ENCODE results near the gene PARVG. TPM values are rescaled to one million over a fixed set of nuclear protein-coding genes. Genes with fewer than 3 reads are reported as not detected.

Gene PARVG
- total RNA-seq, 4 donors from 2014 or later, result 0.19 to 4.8 (median 2.7) TPM

DNA sequence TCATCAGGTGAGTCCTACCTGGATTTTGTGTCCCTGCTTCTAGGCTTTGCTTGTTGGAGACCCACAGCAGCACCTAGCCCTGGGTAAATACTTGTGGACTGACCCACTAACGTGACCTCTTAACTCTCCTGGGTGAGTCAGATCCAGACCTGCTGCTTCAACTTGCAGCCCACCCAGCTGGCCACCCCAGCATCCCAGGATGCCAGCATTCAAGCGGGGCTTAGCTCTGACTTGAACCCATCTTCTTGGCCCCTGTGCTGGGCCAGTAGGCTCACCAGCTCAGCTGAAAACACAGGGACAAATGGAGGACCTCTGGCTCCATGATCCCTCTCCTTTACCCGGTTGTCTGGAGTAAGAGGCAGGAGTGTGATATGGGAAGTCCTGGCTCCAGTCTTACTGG is 33.5 kb downstream of the PARVG start:
- intact Hi-C loops (cut with DNase I; ENCODE audit: low total_unique reads), result no loop called here
- in situ Hi-C loops (cut with MboI; ENCODE audit: low sequenced_read_pairs in 4 of 4), result no loop called here

GRCh38 chr22:44214764-44215163 is 34.0 kb downstream of the PARVG start:
- intact Hi-C loops (cut with DNase I; ENCODE audit: low total_unique reads) (no loop called here), in situ Hi-C loops (cut with MboI; ENCODE audit: low sequenced_read_pairs in 4 of 4) (no loop called here)
- Histone ChIP-seq H3K36me3 (no peaks in the 10 kb centered on the region), H3K27ac (no peak overlapping the region), H3K9me3 (peaks cover 0 to 7% (median 0%) of the 10 kb centered on the region in 3 donors), H3K4me3 (no peak overlapping the region), H3K27me3 (no peaks in the 10 kb centered on the region), H3K4me1 (peaks cover 9 to 10% of the 10 kb centered on the region in 2 donors)
- no peak for TF ChIP-seq POLR2A (IDR thresholded peaks at IDR 0.05)
- TF ChIP-seq, protein P1, sequence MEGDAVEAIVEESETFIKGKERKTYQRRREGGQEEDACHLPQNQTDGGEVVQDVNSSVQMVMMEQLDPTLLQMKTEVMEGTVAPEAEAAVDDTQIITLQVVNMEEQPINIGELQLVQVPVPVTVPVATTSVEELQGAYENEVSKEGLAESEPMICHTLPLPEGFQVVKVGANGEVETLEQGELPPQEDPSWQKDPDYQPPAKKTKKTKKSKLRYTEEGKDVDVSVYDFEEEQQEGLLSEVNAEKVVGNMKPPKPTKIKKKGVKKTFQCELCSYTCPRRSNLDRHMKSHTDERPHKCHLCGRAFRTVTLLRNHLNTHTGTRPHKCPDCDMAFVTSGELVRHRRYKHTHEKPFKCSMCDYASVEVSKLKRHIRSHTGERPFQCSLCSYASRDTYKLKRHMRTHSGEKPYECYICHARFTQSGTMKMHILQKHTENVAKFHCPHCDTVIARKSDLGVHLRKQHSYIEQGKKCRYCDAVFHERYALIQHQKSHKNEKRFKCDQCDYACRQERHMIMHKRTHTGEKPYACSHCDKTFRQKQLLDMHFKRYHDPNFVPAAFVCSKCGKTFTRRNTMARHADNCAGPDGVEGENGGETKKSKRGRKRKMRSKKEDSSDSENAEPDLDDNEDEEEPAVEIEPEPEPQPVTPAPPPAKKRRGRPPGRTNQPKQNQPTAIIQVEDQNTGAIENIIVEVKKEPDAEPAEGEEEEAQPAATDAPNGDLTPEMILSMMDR (IDR thresholded peaks at IDR 0.05 in 4 of 5, conservative IDR thresholded peaks at IDR 0.05 in 1 of 5), result no peak
- ATAC-seq (no peak), DNase-seq (no peak)

More for the DNA sequence above, 33.5 kb downstream of the PARVG start:
- Histone ChIP-seq H3K9me3 (peaks cover 0 to 7% (median 0%) of the 10 kb centered on the region in 3 donors), H3K27ac (no peak overlapping the region), H3K36me3 (no peaks in the 10 kb centered on the region), H3K27me3 (no peaks in the 10 kb centered on the region), H3K4me1 (peaks cover 9 to 10% of the 10 kb centered on the region in 2 donors), H3K4me3 (no peak overlapping the region)
- ATAC-seq (no peak), DNase-seq (no peak)
- TF ChIP-seq, protein P1 (IDR thresholded peaks at IDR 0.05 in 4 of 5, conservative IDR thresholded peaks at IDR 0.05 in 1 of 5), result no peak
- no peak for TF ChIP-seq POLR2A (IDR thresholded peaks at IDR 0.05)

DNA sequence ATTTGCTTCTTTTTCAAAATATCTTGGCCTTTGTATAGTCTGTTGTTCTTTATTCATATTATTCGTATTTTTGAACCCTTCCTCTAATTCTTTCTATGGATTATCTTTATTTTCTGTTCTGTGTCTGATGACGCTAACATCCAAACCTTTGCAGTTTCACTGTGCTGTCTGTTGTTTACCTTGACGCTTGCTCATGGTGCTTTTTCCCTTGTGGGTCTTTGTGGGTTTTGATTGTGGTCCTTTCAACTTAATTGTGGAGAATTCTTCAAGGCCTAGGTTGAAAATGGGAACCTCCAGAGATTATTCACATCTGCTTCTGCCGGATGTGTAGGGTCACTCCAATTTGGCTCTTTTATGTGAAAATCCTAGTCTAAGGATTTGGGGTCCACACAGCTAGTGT is 34.6 kb downstream of the PARVG start:
- in situ Hi-C loops (cut with MboI; ENCODE audit: low sequenced_read_pairs in 4 of 4) (no loop called here), intact Hi-C loops (cut with DNase I; ENCODE audit: low total_unique reads) (no loop called here)
- H3K9me3 ChIP-seq, result peaks cover 0 to 7% (median 0%) of the 10 kb centered on the region in 3 donors
- H3K4me3 ChIP-seq, result no peak overlapping the region
- TF ChIP-seq, protein P1 (IDR thresholded peaks at IDR 0.05 in 4 of 5, conservative IDR thresholded peaks at IDR 0.05 in 1 of 5), result no peak
- TF ChIP-seq POLR2A (IDR thresholded peaks at IDR 0.05), result no peak
- peaks cover 9 to 10% of the 10 kb centered on the region in 2 donors for H3K4me1 ChIP-seq
- H3K36me3 ChIP-seq, result no peaks in the 10 kb centered on the region
- DNase-seq (no peak), ATAC-seq (no peak)
- H3K27me3 ChIP-seq, result no peaks in the 10 kb centered on the region
- H3K27ac ChIP-seq, result no peak overlapping the region

DNA sequence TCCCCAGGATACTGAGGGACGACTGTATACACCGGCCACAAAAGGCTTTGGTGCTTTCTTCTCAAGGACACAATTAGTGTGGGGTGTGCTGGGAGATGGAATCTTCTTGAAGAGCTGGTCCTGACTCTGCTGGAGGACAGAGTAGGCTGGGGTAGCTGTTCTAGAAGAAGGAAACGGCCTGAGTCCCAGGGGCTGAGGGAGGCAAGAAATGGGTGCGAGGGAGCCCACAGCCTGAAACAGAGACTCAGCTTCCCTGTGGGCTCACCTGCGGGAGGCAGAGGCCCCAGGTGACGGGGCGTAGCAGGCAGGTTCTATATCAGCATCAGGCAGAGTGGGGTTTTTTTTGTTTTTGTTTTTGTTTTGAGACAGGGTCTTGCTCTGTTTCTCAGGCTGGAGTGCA is 36.6 kb downstream of the PARVG start:
- peaks cover 4 to 7% of the 10 kb centered on the region in 2 donors for H3K4me1 ChIP-seq
- ATAC-seq (no peak), DNase-seq (no peak)
- in situ Hi-C loops (cut with MboI; ENCODE audit: low sequenced_read_pairs in 4 of 4) (no loop called here), intact Hi-C loops (cut with DNase I; ENCODE audit: low total_unique reads) (no loop called here)
- no peak overlapping the region for H3K4me3 ChIP-seq
- no peaks in the 10 kb centered on the region for H3K36me3 ChIP-seq
- peaks cover 0 to 7% (median 0%) of the 10 kb centered on the region in 3 donors for H3K9me3 ChIP-seq
- peaks cover 0 to 7% (median 7%) of the 10 kb centered on the region in 3 donors for H3K27me3 ChIP-seq
- H3K27ac ChIP-seq, result no peak overlapping the region
- TF ChIP-seq POLR2A (IDR thresholded peaks at IDR 0.05), result no peak
- TF ChIP-seq, protein P1 (IDR thresholded peaks at IDR 0.05 in 4 of 5, conservative IDR thresholded peaks at IDR 0.05 in 1 of 5), result no peak

GRCh38 chr22:44218071-44218470 is 37.3 kb downstream of the PARVG start:
- peaks cover 0 to 7% (median 7%) of the 10 kb centered on the region in 3 donors for H3K27me3 ChIP-seq
- ATAC-seq (no peak), DNase-seq (no peak)
- intact Hi-C loops (cut with DNase I; ENCODE audit: low total_unique reads), result no loop called here
- H3K36me3 ChIP-seq, result no peaks in the 10 kb centered on the region
- H3K4me1 ChIP-seq, result no peaks in the 10 kb centered on the region
- H3K27ac ChIP-seq, result no peak overlapping the region
- in situ Hi-C loops (cut with MboI; ENCODE audit: low sequenced_read_pairs in 4 of 4), result no loop called here
- H3K4me3 ChIP-seq, result no peak overlapping the region
- peaks cover 0 to 7% (median 0%) of the 10 kb centered on the region in 3 donors for H3K9me3 ChIP-seq
- no peak for TF ChIP-seq POLR2A (IDR thresholded peaks at IDR 0.05)
- TF ChIP-seq, protein P1 (IDR thresholded peaks at IDR 0.05 in 4 of 5, conservative IDR thresholded peaks at IDR 0.05 in 1 of 5), result no peak

Measured in gastrocnemius medialis (tissue), 4 donors.